ENCODE results near the gene UQCR11. TPM values are rescaled to one million over a fixed set of nuclear protein-coding genes. Genes with fewer than 3 reads are reported as not detected.

The UQCR11 gene
- total and polyA plus RNA-seq, 5 donors from 2014 or later: 126 to 819 (median 574) TPM

DNA sequence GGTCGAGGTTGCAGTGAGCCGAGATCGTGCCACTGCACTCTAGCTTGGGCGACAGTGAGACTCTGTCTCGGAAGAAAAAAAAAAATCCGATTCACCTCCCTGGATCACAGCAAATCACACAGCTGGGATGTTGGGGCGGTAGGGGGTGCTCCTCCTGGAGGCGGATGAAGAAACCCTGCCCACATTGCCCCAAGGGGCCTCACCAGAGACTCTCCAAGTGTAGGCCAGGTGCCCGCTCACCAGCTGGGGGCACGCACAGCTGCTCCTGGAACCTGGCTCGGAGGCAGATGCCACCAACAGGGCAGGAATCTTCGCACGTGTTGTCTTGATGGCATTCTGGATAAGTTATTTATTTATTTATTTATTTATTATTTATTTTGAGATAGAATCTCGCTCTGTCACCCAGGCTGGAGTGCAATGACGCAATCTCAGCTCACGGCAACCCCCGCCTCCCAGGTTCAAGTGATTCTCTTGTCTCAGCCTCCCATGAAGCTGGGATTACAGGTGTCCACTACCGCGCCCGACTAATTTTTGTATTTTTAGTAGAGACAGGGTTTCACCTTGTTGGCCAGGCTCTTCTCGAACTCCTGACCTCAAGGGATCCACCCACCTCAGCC is 3.1 kb downstream of the UQCR11 start:
- Mint-ChIP-seq H3K9me3 (no peaks in the 10 kb centered on the region), H3K4me1 (peaks cover 4 to 47% (median 20%) of the 10 kb centered on the region in 4 donors), H3K27ac (peak overlapping the region in 1 of 3 donors; percentile 26), H3K36me3 (peaks cover 9% of the 10 kb centered on the region), H3K27me3 (no peaks in the 10 kb centered on the region), H3K4me3 (peak overlapping the region in 3 of 4 donors; percentile 65 to 70 (median 70))
- DNase-seq (no peak), ATAC-seq (ENCODE audit: low read depth in 2 of 2) (no peak)
- Histone ChIP-seq H3K4me3 (ENCODE audit: low read depth, low read length) (no peak overlapping the region), H3K9me3 (ENCODE audit: control insufficient read depth in 2 of 2, low read length in 2 of 2) (no peaks in the 10 kb centered on the region), H3K36me3 (ENCODE audit: control insufficient read depth, insufficient read depth, low read length) (peaks cover 13% of the 10 kb centered on the region), H3K27me3 (ENCODE audit: control insufficient read depth, insufficient read depth, low read length) (no peaks in the 10 kb centered on the region), H3K27ac (ENCODE audit: insufficient read depth, low read length, poor library complexity, severe bottlenecking) (no peak overlapping the region), H3K4me1 (ENCODE audit: control insufficient read depth, insufficient read depth, low read length, poor library complexity, severe bottlenecking) (peaks cover 40% of the 10 kb centered on the region)

DNA sequence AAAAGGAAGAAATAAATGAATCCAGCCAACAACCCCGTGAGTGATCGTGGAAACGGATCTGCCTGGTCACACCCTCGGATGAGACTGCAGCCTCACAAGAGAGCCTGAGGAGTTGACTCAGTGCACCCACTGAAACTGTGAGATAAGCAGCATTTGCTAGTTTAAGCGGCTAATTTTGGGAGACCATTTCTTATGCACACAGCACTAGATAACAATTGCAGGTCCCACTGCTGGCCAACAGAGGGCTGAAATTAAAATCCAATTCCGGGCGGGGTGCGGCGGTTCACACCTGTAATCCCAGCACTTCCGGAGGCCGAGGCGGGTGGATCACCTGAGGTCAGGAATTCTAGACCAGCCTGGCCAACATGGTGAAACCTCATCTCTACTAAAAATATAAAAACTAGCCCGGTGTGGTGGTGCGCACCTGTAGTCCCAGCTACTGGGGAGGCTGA is 3.6 kb downstream of the UQCR11 start:
- Histone ChIP-seq H3K9me3 (ENCODE audit: control insufficient read depth in 2 of 2, low read length in 2 of 2) (no peaks in the 10 kb centered on the region), H3K4me3 (ENCODE audit: low read depth, low read length) (no peak overlapping the region), H3K36me3 (ENCODE audit: control insufficient read depth, insufficient read depth, low read length) (peaks cover 19% of the 10 kb centered on the region), H3K4me1 (ENCODE audit: control insufficient read depth, insufficient read depth, low read length, poor library complexity, severe bottlenecking) (peaks cover 37% of the 10 kb centered on the region), H3K27ac (ENCODE audit: insufficient read depth, low read length, poor library complexity, severe bottlenecking) (no peak overlapping the region), H3K27me3 (ENCODE audit: control insufficient read depth, insufficient read depth, low read length) (no peaks in the 10 kb centered on the region)
- peaks cover 10% of the 10 kb centered on the region for H3K36me3 Mint-ChIP-seq
- H3K4me3 Mint-ChIP-seq: peak overlapping the region; percentile 46 to 68 (median 62)
- H3K27me3 Mint-ChIP-seq: no peaks in the 10 kb centered on the region
- H3K27ac Mint-ChIP-seq: peak overlapping the region in 1 of 3 donors; percentile 20
- peaks cover 4 to 44% (median 20%) of the 10 kb centered on the region in 4 donors for H3K4me1 Mint-ChIP-seq
- DNase-seq (no peak), ATAC-seq (ENCODE audit: low read depth in 2 of 2) (no peak)
- H3K9me3 Mint-ChIP-seq: no peaks in the 10 kb centered on the region

DNA sequence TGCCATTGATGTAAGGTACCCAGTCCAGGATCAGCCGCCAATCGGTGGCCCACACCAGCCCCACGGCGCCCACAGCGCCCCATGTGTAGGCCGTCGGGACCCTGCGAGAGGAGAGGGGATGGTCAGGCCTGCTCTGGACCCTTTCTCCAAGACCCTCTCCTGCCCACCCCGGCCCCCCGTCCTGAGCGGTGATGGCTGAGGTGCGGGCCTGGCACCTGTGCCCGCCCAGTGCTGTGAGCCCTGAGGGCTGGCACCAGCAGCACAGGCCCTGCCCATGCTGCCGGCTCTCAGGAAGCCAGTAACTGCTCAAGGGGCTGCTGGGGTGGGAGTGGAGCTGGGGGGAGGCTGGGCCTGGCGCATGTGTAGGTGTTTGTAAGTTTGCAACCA is 5.8 kb downstream of the UQCR11 start:
- Histone ChIP-seq H3K4me3 (ENCODE audit: low read depth, low read length) (no peak overlapping the region), H3K9me3 (ENCODE audit: control insufficient read depth in 2 of 2, low read length in 2 of 2) (no peaks in the 10 kb centered on the region), H3K27ac (ENCODE audit: insufficient read depth, low read length, poor library complexity, severe bottlenecking) (no peak overlapping the region), H3K36me3 (ENCODE audit: control insufficient read depth, insufficient read depth, low read length) (peaks cover 21% of the 10 kb centered on the region), H3K4me1 (ENCODE audit: control insufficient read depth, insufficient read depth, low read length, poor library complexity, severe bottlenecking) (peaks cover 19% of the 10 kb centered on the region), H3K27me3 (ENCODE audit: control insufficient read depth, insufficient read depth, low read length) (no peaks in the 10 kb centered on the region)
- no peak for DNase-seq
- Mint-ChIP-seq H3K9me3 (no peaks in the 10 kb centered on the region), H3K36me3 (peaks cover 10% of the 10 kb centered on the region), H3K4me1 (peaks cover 0 to 30% (median 10%) of the 10 kb centered on the region in 4 donors), H3K4me3 (no peak overlapping the region), H3K27ac (no peak overlapping the region), H3K27me3 (no peaks in the 10 kb centered on the region)
- no peak for ATAC-seq (ENCODE audit: low read depth in 2 of 2)

DNA sequence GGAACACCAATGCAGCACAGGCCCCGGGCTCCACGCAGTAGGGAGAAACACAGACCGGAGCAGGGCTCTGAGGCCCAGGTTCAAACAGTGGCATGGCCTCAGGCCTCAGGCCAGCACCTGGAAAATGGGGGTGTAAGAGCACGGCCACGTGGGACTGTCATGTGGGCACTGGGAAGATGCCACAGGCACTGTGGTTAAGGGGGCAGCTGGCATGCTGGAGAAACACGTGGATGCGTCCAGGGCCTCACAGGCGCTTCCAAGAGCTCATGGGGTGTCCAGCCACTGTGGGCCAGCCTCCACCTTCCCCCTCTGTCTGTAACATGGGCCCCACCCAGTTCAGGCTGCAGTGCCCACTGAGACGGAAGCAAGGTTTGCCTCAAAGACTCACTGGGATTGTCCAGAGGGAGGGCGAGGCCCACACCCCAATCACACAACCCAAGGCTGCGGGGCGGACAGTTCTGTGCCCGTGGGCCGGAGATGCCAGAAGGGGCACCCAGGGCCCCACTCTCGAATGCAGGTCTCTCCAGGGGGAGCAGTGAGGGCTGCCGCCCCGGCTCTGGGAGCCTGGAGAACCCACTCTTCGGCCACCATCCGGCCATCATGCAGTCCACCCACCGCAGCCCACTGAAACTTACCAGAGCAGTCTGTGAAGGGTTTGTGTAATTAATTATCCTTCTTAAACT is 6.3 kb downstream of the UQCR11 start:
- H3K4me3 Mint-ChIP-seq: no peak overlapping the region
- H3K9me3 Mint-ChIP-seq: no peaks in the 10 kb centered on the region
- H3K36me3 Mint-ChIP-seq: peaks cover 10% of the 10 kb centered on the region
- Histone ChIP-seq H3K36me3 (ENCODE audit: control insufficient read depth, insufficient read depth, low read length) (peaks cover 21% of the 10 kb centered on the region), H3K27me3 (ENCODE audit: control insufficient read depth, insufficient read depth, low read length) (no peaks in the 10 kb centered on the region), H3K4me3 (ENCODE audit: low read depth, low read length) (no peak overlapping the region), H3K9me3 (ENCODE audit: control insufficient read depth in 2 of 2, low read length in 2 of 2) (no peaks in the 10 kb centered on the region), H3K27ac (ENCODE audit: insufficient read depth, low read length, poor library complexity, severe bottlenecking) (no peak overlapping the region), H3K4me1 (ENCODE audit: control insufficient read depth, insufficient read depth, low read length, poor library complexity, severe bottlenecking) (peaks cover 14% of the 10 kb centered on the region)
- peaks cover 0 to 25% (median 7%) of the 10 kb centered on the region in 4 donors for H3K4me1 Mint-ChIP-seq
- DNase-seq: no peak
- ATAC-seq (ENCODE audit: low read depth in 2 of 2): no peak
- peak overlapping the region in 1 of 3 donors; percentile 32 for H3K27ac Mint-ChIP-seq
- H3K27me3 Mint-ChIP-seq: no peaks in the 10 kb centered on the region

DNA sequence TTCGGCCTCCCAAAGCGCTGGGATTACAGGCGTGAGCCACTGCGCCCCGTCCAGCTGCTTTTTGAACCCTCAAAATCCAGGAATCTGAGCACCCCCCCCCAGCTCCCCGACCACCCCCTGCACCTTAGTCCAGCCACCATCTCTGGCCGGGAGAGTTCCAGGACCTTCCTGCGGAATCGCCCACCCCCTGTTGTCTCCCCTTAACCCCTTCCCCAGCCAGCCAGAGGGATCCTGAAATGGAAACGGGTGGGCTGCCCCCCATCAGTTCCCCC is 11.8 kb downstream of the UQCR11 start:
- no peak for DNase-seq
- H3K27ac ChIP-seq (ENCODE audit: insufficient read depth, low read length, poor library complexity, severe bottlenecking): peak overlapping the region; percentile 37
- Mint-ChIP-seq H3K9me3 (no peaks in the 10 kb centered on the region), H3K27me3 (no peaks in the 10 kb centered on the region), H3K4me1 (peaks cover 0 to 23% (median 12%) of the 10 kb centered on the region in 4 donors), H3K4me3 (peak overlapping the region; percentile 81 to 94 (median 90)), H3K27ac (peak overlapping the region; percentile 46 to 93 (median 87)), H3K36me3 (peaks cover 3% of the 10 kb centered on the region)
- H3K36me3 ChIP-seq (ENCODE audit: control insufficient read depth, insufficient read depth, low read length): peaks cover 17% of the 10 kb centered on the region
- no peaks in the 10 kb centered on the region for H3K9me3 ChIP-seq (ENCODE audit: control insufficient read depth in 2 of 2, low read length in 2 of 2)
- no peak overlapping the region for H3K4me3 ChIP-seq (ENCODE audit: low read depth, low read length)
- ATAC-seq (ENCODE audit: low read depth in 2 of 2): no peak
- H3K4me1 ChIP-seq (ENCODE audit: control insufficient read depth, insufficient read depth, low read length, poor library complexity, severe bottlenecking): peaks cover 22% of the 10 kb centered on the region
- no peaks in the 10 kb centered on the region for H3K27me3 ChIP-seq (ENCODE audit: control insufficient read depth, insufficient read depth, low read length)

DNA sequence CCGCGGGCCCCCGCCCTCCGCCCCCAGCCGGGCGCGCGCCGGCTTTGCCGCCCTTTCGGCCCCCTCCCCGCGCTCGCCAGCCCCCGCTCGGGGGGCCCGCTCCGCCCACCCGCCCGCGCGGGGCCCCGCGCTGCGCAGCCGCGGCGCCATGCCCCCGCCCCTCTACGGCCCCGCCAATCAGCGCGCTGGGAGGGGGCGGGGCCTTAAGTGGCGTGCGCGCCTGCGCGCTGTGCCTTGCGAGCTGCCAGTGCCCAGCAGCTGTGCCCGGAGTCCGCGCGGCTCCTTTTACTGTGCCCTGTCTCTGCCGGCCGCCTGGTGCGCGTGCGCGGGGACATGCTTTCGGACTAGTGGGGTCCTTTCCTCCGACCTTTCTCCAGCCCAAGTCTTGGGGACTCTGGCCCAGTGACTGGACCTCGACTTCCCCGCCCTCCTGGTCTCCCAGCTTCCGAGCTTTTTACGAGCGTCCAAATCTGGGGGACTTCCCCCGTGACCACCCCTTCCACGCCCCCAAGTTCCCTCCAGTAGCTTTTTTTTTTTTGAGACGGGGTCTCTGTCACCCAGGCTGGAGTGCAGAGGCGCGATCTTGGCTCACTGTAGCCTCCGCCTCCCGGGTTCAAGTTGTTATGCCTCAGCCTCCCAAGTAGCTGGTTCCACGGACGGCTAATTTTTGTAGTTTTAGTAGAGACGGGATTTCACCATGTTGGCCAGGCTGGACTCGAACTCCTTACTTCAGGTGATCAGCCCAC is 12.3 kb downstream of the UQCR11 start, which contains the start of gene MBD3:
MBD3 (minus strand) TSS at position 111 of the 746 bp plus-strand sequence. CDS start 234 bp downstream, outside the sequence.
- Histone ChIP-seq H3K27me3 (ENCODE audit: control insufficient read depth, insufficient read depth, low read length) (no peaks in the 10 kb centered on the region), H3K4me1 (ENCODE audit: control insufficient read depth, insufficient read depth, low read length, poor library complexity, severe bottlenecking) (peaks cover 22% of the 10 kb centered on the region), H3K27ac (ENCODE audit: insufficient read depth, low read length, poor library complexity, severe bottlenecking) (peak within 1 kb of the TSS; percentile 91), H3K36me3 (ENCODE audit: control insufficient read depth, insufficient read depth, low read length) (peaks cover 15% of the 10 kb centered on the region), H3K9me3 (ENCODE audit: control insufficient read depth in 2 of 2, low read length in 2 of 2) (no peaks in the 10 kb centered on the region), H3K4me3 (ENCODE audit: low read depth, low read length) (peak within 1 kb of the TSS; percentile 61)
- Mint-ChIP-seq H3K9me3 (no peaks in the 10 kb centered on the region), H3K4me1 (peaks cover 0 to 23% (median 12%) of the 10 kb centered on the region in 4 donors), H3K4me3 (peak within 1 kb of the TSS; percentile 89 to 95 (median 93)), H3K36me3 (peaks cover 3% of the 10 kb centered on the region), H3K27me3 (no peaks in the 10 kb centered on the region), H3K27ac (peak within 1 kb of the TSS; percentile 87 to 94 (median 93))
- ATAC-seq (ENCODE audit: low read depth in 2 of 2) (peak; percentile 75 to 78), DNase-seq (peak; percentile 83 to 91 (median 88))

DNA sequence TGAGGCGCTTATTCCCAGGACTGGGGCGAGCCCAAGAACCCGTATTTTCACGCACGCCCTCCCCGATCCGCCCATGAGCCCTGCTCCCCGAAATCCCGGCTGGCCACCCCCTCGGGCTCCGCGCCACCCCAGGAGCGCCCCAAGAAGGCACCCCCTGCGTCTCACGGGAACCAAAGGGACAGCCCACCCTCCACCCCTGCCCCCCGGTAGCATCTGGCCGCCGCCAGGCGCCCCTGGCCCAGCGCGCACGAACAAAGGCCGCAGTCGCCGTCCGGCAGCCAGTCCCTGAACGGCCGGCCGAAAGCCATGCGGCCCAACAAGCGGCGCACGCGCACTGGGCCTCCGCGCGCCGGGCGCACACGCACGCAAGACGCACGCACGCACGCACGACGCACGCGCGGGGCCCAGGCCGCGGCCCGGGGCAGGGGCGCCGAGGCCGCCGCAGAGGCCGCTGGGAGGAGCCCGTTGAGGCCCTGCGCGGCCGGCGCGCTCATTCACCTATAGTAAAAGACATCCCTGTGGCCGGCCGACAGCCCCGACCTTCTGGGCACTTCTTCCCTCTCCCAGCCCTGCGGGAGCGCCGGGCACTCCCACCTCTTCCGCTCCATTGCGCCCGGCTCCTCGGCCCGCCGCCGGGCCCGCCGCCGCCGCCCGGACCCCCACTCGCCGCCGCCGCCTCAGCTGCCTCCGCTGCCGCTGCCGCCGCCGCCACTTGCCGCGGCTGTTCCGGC is 13.1 kb downstream of the UQCR11 start:
- ATAC-seq (ENCODE audit: low read depth in 2 of 2): peak; percentile 83 to 84
- peak overlapping the region; percentile 82 to 94 (median 86) for H3K27ac Mint-ChIP-seq
- H3K36me3 ChIP-seq (ENCODE audit: control insufficient read depth, insufficient read depth, low read length): peaks cover 8% of the 10 kb centered on the region
- peak overlapping the region; percentile 87 to 95 (median 92) for H3K4me3 Mint-ChIP-seq
- DNase-seq: peak; percentile 76 to 90 (median 88)
- no peaks in the 10 kb centered on the region for H3K27me3 Mint-ChIP-seq
- H3K4me1 ChIP-seq (ENCODE audit: control insufficient read depth, insufficient read depth, low read length, poor library complexity, severe bottlenecking): peaks cover 22% of the 10 kb centered on the region
- peaks cover 0 to 23% (median 12%) of the 10 kb centered on the region in 4 donors for H3K4me1 Mint-ChIP-seq
- H3K9me3 Mint-ChIP-seq: no peaks in the 10 kb centered on the region
- H3K4me3 ChIP-seq (ENCODE audit: low read depth, low read length): peak overlapping the region; percentile 53
- H3K27ac ChIP-seq (ENCODE audit: insufficient read depth, low read length, poor library complexity, severe bottlenecking): peak overlapping the region; percentile 91
- H3K9me3 ChIP-seq (ENCODE audit: control insufficient read depth in 2 of 2, low read length in 2 of 2): no peaks in the 10 kb centered on the region
- peaks cover under 1% of the 10 kb centered on the region for H3K36me3 Mint-ChIP-seq
- H3K27me3 ChIP-seq (ENCODE audit: control insufficient read depth, insufficient read depth, low read length): no peaks in the 10 kb centered on the region
